ENCODE results near the gene ME2. TPM values are rescaled to one million over a fixed set of nuclear protein-coding genes. Genes with fewer than 3 reads are reported as not detected.
A peak's percentile ranks its signal among the peaks of the same experiment; 100 is the strongest.
"Not testable (repeated sequence)": the region's sequence is repeated elsewhere in the genome, so short reads cannot be mapped to it uniquely, and the experiment has no call there.

Gene ME2
- total RNA-seq, 1 experiment from 2014 or later = 62.4 TPM

DNA sequence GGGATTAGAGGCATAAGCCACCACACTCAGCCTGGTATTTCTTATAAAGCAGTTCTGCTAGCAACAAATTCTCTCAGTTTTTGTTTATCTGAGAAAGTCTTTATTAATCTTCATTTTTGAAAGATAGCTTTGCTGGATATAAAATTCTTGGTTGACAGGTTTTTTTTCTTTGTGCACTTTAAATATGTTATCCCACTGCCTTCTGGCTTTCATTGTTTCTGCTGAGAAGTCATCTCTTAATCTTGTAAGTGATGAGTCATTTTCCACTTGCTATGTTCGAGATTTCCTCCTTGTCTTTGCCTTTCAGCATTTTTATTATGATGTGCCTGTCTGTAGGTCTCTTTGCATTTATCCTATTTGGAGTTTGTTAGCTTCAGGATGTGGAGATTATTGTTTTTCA, 83.1 kb downstream of the ME2 start:
- no peak for DNase-seq
- Histone ChIP-seq H3K9me3 (replicated peaks) (peaks cover 6% of the 10 kb centered on the region), H3K27me3 (no peaks in the 10 kb centered on the region), H3K4me3 (no peak overlapping the region), H3K4me1 (no peaks in the 10 kb centered on the region), H3K27ac (no peak overlapping the region), H3K36me3 (no peaks in the 10 kb centered on the region)

DNA sequence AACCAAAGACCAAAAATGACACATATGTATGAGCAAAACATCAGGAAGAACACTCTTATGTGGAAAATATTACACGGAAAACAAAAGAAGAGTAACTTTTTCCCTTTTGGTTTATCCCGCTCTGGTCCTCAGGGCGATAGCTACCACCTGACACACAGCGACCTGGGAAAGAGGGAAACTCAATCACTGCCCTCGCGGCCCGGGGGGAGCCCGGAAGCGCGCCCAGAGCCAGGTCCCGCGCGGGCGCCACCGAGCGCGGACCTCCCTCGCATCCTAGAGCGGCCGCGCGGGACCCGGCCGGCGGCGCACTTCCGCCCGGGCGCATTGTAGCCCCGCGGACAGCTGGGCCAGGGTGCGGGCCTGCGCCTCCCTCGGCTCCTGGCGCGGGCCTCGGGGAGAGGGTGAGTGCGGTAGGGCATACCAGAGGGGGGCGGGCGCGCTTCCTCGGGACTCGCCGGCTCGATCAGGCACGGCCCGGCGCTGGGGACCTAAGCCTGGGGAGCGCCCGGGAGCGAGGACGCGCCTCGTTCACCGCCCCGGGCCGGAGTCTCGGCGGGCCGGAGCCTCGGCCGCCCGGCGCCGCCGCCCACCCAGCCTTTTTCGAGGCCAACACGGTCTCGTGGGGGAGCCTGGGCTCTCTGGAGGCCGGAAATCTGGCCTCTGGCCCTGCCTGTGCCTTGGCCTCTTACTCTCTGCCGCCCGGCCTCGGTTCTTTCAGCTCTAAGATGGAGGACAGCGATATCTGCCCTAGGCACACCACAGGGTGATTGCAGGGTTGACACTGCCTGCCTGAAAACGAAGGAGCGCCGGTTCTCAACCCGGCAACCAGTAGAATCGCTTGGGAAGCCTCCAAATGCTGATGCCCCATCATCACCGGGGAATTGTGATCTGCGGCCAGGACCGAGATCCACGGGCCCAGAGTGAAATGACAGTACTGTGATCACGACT, 89.1 kb downstream of the ME2 start, which contains the start of gene ELAC1:
Gene ELAC1, plus strand, starts transcription at position 327 of the 948 bp plus-strand sequence. CDS start 6,365 bp downstream, outside the sequence.
- no peaks in the 10 kb centered on the region for H3K36me3 ChIP-seq
- H3K4me3 ChIP-seq = peak within 1 kb of the TSS; percentile 95
- peaks cover 4% of the 10 kb centered on the region; the same call in 1 of the 2 replicates for H3K4me1 ChIP-seq
- DNase-seq = peak; percentile 76 to 80
- H3K27ac ChIP-seq = peak within 1 kb of the TSS; percentile 84
- H3K27me3 ChIP-seq = no peaks in the 10 kb centered on the region
- no peaks in the 10 kb centered on the region for H3K9me3 ChIP-seq (replicated peaks)

- DNase-seq = no peak
- no peaks in the 10 kb centered on the region for H3K36me3 ChIP-seq
- no peak overlapping the region for H3K27ac ChIP-seq
- H3K4me3 ChIP-seq = no peak overlapping the region
- H3K4me1 ChIP-seq = peaks cover 4% of the 10 kb centered on the region; the same call in 1 of the 2 replicates
- H3K9me3 ChIP-seq (replicated peaks) = no peaks in the 10 kb centered on the region
- no peaks in the 10 kb centered on the region for H3K27me3 ChIP-seq
Measured at GRCh38 chr18:50969448-50969847, 90.5 kb downstream of the ME2 start.

DNA sequence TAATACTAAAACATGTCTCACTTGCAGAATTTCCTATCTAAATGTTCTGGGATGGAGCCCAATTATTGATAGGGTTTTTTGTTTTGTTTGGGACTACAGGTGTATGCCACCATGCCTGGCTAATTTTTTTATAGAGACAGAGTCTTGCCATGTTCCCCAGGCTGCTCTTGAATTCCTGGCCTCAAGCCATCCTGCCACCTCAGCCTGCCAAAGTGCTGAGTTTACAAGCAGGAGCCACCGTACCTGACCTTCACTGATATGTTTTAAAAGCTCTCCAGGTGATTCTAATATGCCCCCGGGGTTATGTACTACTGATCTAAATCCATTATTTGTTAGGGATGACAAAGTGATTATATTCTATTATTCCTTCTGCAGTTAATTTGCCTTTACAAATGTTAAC, 91.1 kb downstream of the ME2 start:
- no peaks in the 10 kb centered on the region for H3K27me3 ChIP-seq
- no peak overlapping the region for H3K4me3 ChIP-seq
- no peak overlapping the region for H3K27ac ChIP-seq
- no peaks in the 10 kb centered on the region for H3K9me3 ChIP-seq (replicated peaks)
- H3K36me3 ChIP-seq = no peaks in the 10 kb centered on the region
- DNase-seq = no peak
- peaks cover 4% of the 10 kb centered on the region; the same call in 1 of the 2 replicates for H3K4me1 ChIP-seq

GRCh38 chr18:50972404-50972803, 93.5 kb downstream of the ME2 start:
- H3K27ac ChIP-seq; H3K9me3 ChIP-seq (replicated peaks); H3K27me3 ChIP-seq; H3K4me1 ChIP-seq; H3K4me3 ChIP-seq; DNase-seq: not testable (repeated sequence)
- H3K36me3 ChIP-seq = peaks cover 12% of the 10 kb centered on the region; the same call in 1 of the 2 replicates

- H3K27me3 ChIP-seq = no peaks in the 10 kb centered on the region
- no peak overlapping the region for H3K4me3 ChIP-seq
- no peak overlapping the region for H3K27ac ChIP-seq
- no peaks in the 10 kb centered on the region for H3K9me3 ChIP-seq (replicated peaks)
- peaks cover 4% of the 10 kb centered on the region; the same call in 1 of the 2 replicates for H3K4me1 ChIP-seq
- DNase-seq = no peak
- peaks cover 19% of the 10 kb centered on the region; the same call in 1 of the 2 replicates for H3K36me3 ChIP-seq
Measured at GRCh38 chr18:50973367-50974126, 94.6 kb downstream of the ME2 start.

DNA sequence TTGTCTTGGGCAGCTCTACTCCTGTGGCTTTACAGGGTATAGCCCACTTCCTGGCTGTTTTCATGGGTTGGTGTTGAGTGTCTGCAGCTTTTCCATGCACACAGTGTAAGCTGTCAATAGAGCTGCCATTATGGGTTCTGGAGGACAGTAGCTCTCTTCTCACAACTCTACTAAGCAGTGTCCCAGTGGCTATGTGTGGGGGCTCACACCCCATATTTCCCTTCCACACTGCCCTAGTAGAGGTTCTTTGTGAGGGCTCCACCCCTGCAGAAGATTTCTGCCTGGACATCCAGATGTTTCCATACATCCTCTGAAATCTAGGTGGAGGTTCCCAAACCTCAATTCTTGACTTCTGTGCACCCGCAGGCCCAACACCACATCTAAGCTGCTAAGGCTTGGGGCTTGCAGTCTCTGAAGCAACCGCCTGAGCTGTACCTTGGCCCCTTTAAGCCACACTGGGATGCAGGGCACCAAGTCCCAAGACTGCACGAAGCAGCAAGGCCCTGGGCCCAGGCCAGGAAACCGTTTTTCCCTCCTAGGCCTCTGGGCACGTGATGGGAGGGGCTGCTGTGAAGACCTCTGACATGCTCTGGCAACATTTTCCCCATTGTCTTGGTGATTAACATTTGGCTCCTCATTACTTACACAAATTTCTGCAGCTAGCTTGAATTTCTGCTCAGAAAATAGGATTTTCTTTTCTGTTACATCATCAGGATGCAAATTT, 98.3 kb downstream of the ME2 start:
- H3K27me3 ChIP-seq = no peaks in the 10 kb centered on the region

GRCh38 chr18:50981381-50981780, 102.5 kb downstream of the ME2 start:
- no peak for DNase-seq
- no peak overlapping the region for H3K4me3 ChIP-seq
- no peaks in the 10 kb centered on the region for H3K27me3 ChIP-seq
- 0 out of 2 replicates have a peak, but pooled peaks cover 15% of the 10 kb centered on the region for H3K36me3 ChIP-seq
- no peaks in the 10 kb centered on the region for H3K4me1 ChIP-seq
- no peak overlapping the region for H3K27ac ChIP-seq
- no peaks in the 10 kb centered on the region for H3K9me3 ChIP-seq (replicated peaks)

More for the DNA sequence above, 98.3 kb downstream of the ME2 start:
- Histone ChIP-seq H3K36me3 (peaks cover 20% of the 10 kb centered on the region; the same call in 1 of the 2 replicates), H3K27ac (no peak overlapping the region), H3K4me1 (no peaks in the 10 kb centered on the region), H3K4me3 (no peak overlapping the region), H3K9me3 (replicated peaks) (no peaks in the 10 kb centered on the region)
- no peak for DNase-seq

DNA sequence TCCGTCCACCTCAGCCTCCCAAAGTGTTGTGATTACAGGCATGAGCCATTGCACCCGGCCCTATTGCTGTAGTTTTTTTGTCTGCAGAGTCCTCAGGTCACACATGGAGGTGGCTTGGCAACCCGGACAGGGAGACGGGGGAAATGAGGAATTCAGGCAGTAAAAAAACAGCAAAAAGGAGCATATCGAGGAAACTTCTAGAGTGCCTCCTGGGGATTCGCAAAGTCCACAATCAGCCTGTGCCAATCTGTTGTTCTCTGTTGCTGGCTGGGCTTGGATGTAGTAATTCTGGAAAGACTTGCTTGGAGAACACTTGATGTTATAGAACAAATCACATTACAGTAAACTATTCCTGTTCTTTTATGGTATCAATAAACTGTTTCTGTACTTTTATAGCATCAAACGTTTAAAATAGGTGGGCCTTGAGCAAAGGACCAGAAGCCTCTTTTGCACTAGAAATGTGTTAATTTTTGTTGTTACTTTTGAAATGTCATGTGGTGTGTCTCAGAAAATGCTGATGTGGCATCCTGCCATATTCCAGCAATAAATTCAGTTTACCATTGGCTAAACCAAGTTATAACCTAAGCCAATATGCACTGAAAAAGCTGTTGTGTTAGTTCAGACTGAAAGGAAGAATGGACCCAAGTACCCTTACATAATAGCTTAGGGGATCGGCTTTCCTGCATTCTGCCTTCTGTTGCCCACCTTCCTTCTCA, 103.3 kb downstream of the ME2 start:
- Histone ChIP-seq H3K27me3 (no peaks in the 10 kb centered on the region), H3K9me3 (replicated peaks) (no peaks in the 10 kb centered on the region), H3K4me1 (no peaks in the 10 kb centered on the region), H3K4me3 (no peak overlapping the region), H3K27ac (no peak overlapping the region), H3K36me3 (0 out of 2 replicates have a peak, but pooled peaks cover 10% of the 10 kb centered on the region)
- no peak for DNase-seq

DNA sequence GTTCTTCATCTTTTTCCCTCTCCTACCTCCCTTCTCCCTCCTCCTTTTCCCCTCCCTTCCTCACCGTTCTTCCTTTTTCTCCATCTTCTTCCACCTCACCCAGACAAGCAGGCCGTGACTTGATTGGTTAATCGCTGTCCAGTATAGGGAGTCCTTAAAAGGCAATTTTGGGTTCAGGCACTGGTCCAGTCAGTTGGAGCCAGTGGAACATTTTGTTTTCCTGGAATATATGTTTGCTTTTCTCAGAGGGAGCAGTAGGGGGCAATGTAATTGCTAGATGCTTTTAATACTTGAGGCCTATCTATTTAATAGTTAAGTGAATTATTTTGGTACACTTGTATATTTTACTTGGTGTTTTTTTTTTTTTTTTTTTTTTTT, 103.9 kb downstream of the ME2 start:
- Histone ChIP-seq H3K9me3 (replicated peaks) (no peaks in the 10 kb centered on the region), H3K4me1 (no peaks in the 10 kb centered on the region), H3K36me3 (0 out of 2 replicates have a peak, but pooled peaks cover 5% of the 10 kb centered on the region), H3K27ac (no peak overlapping the region), H3K4me3 (no peak overlapping the region), H3K27me3 (no peaks in the 10 kb centered on the region)
- DNase-seq = no peak

DNA sequence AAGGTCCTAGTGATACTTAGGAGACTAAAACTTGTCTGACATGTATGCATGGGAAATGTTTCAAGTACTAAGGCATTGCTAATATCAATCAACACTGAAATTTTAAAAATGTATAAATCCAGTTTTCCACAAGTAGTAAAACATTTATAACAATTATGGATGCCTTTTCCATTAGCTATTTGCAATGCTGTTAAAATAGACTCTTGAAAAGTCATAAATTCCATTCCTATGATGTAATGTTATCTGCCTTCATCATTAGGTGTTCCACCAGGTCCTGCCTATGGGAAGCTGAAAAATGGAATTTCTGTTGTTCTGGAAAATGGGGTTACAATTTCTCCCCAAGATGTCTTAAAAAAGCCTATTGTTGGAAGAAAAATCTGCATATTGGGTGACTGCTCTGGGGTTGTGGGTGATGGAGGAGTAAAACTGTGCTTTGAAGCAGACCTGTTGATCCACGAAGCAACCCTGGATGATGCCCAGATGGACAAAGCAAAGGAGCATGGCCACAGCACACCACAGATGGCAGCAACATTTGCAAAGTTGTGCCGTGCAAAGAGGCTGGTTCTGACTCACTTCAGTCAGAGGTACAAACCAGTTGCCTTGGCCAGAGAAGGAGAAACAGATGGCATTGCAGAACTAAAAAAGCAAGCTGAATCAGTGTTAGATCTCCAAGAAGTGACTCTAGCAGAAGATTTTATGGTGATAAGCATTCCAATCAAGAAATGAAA, 107.6 kb downstream of the ME2 start:
- Histone ChIP-seq H3K36me3 (no peaks in the 10 kb centered on the region), H3K27me3 (no peaks in the 10 kb centered on the region), H3K27ac (no peak overlapping the region), H3K9me3 (replicated peaks) (no peaks in the 10 kb centered on the region), H3K4me3 (no peak overlapping the region), H3K4me1 (no peaks in the 10 kb centered on the region)
- DNase-seq = no peak

DNA sequence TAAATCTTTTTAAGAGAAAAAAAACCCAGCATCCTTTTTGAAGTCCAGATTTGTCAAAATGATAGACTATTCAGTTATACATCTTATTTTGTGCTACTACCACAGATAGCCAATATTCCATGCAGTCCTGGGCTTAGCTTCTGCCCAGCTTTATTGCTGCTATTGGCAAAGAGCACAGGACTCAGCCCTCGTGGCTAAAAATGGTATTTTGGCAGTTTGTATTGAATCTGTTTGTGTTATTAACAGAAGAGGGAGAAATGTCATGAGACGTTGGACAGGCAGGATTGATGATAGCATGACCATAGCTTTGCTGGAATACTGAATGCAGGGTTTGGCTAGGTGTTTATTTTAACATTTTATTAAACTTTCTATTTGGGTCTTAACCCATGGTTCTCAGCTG, 108.3 kb downstream of the ME2 start:
- H3K27me3 ChIP-seq = no peaks in the 10 kb centered on the region
- no peaks in the 10 kb centered on the region for H3K36me3 ChIP-seq
- no peak for DNase-seq
- no peak overlapping the region for H3K4me3 ChIP-seq
- H3K9me3 ChIP-seq (replicated peaks) = no peaks in the 10 kb centered on the region
- no peak overlapping the region for H3K27ac ChIP-seq
- H3K4me1 ChIP-seq = no peaks in the 10 kb centered on the region

DNA sequence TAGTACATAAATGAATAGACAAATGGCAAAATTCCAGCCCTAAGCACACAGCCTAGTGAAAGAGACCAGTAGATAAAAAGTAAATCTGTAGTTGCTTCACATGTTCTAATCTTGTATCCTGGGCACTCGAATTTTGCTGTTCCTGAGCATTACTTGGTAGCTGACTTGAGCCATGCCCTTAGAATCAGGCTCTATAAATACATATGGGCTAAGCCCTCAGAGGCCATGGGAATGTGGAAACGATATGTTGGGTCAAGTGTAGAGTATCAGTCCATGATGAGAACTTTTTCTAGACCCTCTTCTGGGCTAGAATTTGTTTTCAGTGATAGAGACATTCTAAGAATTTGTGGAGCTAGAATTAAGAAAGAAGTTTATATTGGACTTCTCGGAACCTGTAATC, 110.8 kb downstream of the ME2 start:
- Histone ChIP-seq H3K27ac (no peak overlapping the region), H3K4me1 (no peaks in the 10 kb centered on the region), H3K27me3 (no peaks in the 10 kb centered on the region), H3K4me3 (no peak overlapping the region), H3K36me3 (no peaks in the 10 kb centered on the region), H3K9me3 (replicated peaks) (no peaks in the 10 kb centered on the region)
- DNase-seq = no peak
